ENCODE measurements around the gene AUTS2. TPM values are rescaled to one million over a fixed set of nuclear protein-coding genes. Genes with fewer than 3 reads are reported as not detected.

Gene AUTS2
- total and polyA plus RNA-seq, 10 donors: 6.1 to 54.8 (median 29.1) TPM

DNA sequence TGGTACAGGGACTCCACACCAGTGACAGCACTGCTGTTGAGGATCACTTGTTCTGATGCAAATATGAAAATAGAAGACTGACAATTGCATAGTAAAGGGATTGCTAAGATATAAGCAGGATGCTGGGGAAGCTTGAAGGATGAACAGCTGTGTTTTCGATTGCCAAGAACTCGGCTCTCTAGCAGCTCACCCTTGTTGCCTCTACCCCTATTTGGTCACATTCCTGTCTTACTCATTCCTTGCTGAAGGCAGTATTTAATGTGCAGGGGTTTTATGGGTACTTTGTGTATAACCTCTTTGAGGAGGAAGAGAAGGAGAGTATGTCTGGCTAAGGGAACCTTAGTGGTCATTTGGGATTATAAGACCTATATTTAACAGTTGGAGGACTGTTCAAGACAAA, 218.8 kb downstream of the AUTS2 start:
- Histone ChIP-seq H3K36me3 (no peaks in the 10 kb centered on the region), H3K9me3 (no peaks in the 10 kb centered on the region), H3K4me1 (peaks cover 0 to 7% (median 0%) of the 10 kb centered on the region in 6 donors), H3K27me3 (replicated peaks in 1 of 7) (no peaks in the 10 kb centered on the region), H3K4me3 (no peak overlapping the region), H3K27ac (no peak overlapping the region)
- no peak for TF ChIP-seq POLR2A (IDR thresholded peaks at IDR 0.05)
- no peak for TF ChIP-seq POLR2AphosphoS5 (IDR thresholded peaks at IDR 0.05)
- no peak for TF ChIP-seq CTCF (IDR thresholded peaks at IDR 0.05 in 8 of 11, conservative IDR thresholded peaks at IDR 0.05 in 3 of 11)
- 76 to 85% (median 80%) methylated on average over 2 of the region's 2 CpGs for WGBS, 5 donors
- intact Hi-C loops (cut with DNase I; ENCODE audit: low total_unique reads): no loop called here
- no peak for DNase-seq

DNA sequence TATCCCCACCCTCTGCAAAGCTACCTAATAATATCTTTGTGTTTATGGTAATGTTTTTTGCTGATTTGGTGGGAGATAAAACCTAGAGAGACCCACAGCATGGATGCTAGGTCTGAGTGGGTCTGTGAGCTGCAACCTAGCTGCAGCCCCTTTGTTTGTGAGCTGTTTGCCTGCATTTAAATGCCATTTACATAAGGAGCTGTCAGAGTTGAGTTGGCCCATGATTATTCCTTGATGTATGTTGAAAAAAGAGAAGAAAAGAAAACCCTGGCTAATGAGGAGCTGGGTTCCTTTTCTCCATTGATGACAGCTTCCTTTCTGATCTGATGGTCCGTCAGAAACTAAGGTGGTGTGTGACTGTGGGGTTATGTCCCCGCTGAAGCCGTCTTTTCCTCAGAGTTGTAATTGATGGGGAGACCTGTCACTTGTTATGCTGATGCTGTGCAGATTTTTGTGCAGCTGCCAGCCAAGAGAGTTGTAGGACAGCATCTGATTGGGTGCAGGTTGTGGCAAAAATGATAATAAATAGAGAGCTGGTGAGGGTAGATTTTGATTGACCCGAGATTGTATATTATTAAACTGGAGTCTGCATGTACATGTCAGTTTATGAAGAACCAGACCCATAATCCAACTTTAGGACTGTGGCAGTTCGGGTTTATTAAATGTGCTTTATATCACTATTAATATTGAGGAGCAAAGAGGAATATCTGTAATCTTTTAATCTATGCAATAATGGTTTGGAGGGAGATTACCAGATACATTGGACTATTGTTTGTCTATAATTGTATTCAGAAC, 219.8 kb downstream of the AUTS2 start:
- WGBS, 5 donors: 75 to 90% (median 78%) methylated on average over 5 of the region's 5 CpGs
- no peaks in the 10 kb centered on the region for H3K27me3 ChIP-seq (replicated peaks in 1 of 7)

GRCh38 chr7:69818636-69819332, 220.5 kb downstream of the AUTS2 start:
- peaks cover 0 to 14% (median 7%) of the 10 kb centered on the region in 6 donors for H3K4me1 ChIP-seq
- TF ChIP-seq POLR2AphosphoS5 (IDR thresholded peaks at IDR 0.05) (no peak), POLR2A (IDR thresholded peaks at IDR 0.05) (no peak), CTCF (IDR thresholded peaks at IDR 0.05 in 8 of 11, conservative IDR thresholded peaks at IDR 0.05 in 3 of 11) (no peak)
- no peak overlapping the region for H3K4me3 ChIP-seq
- intact Hi-C loops (cut with DNase I; ENCODE audit: low total_unique reads): no loop called here
- no peak overlapping the region for H3K27ac ChIP-seq
- no peaks in the 10 kb centered on the region for H3K27me3 ChIP-seq (replicated peaks in 1 of 7)
- no peaks in the 10 kb centered on the region for H3K36me3 ChIP-seq
- WGBS, 5 donors: 70 to 87% (median 78%) methylated on average over 7 of the region's 7 CpGs
- H3K9me3 ChIP-seq: no peaks in the 10 kb centered on the region
- DNase-seq: no peak

More for the DNA sequence above, 219.8 kb downstream of the AUTS2 start:
- no peak for DNase-seq
- TF ChIP-seq CTCF (IDR thresholded peaks at IDR 0.05 in 8 of 11, conservative IDR thresholded peaks at IDR 0.05 in 3 of 11): no peak
- TF ChIP-seq POLR2A (IDR thresholded peaks at IDR 0.05): no peak
- TF ChIP-seq POLR2AphosphoS5 (IDR thresholded peaks at IDR 0.05): no peak
- Histone ChIP-seq H3K9me3 (no peaks in the 10 kb centered on the region), H3K4me1 (peaks cover 0 to 7% (median 1%) of the 10 kb centered on the region in 6 donors), H3K36me3 (no peaks in the 10 kb centered on the region), H3K4me3 (no peak overlapping the region), H3K27ac (no peak overlapping the region)
- intact Hi-C loops (cut with DNase I; ENCODE audit: low total_unique reads): no loop called here

DNA sequence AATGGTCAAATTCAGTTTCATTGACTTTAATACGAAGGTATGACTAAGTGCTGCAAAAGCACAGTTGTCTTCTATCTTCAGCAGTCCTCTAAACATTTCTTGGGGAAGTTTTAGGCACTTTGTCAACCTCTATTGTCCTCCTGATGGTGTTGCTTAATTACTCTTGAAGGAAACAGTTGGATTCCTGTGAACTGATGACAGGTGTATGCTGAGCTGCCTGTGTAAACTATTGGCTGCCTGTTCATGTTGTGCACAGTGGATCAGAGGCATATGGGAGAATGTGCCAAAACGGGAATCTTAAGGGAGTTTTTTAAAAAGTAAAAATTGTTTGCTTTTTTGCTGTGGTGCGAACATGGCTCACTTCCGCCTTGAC, 221.0 kb downstream of the AUTS2 start:
- Histone ChIP-seq H3K27ac (no peak overlapping the region), H3K27me3 (replicated peaks in 1 of 7) (no peaks in the 10 kb centered on the region), H3K36me3 (no peaks in the 10 kb centered on the region), H3K4me1 (peaks cover 0 to 19% (median 9%) of the 10 kb centered on the region in 6 donors), H3K9me3 (no peaks in the 10 kb centered on the region), H3K4me3 (no peak overlapping the region)
- intact Hi-C loops (cut with DNase I; ENCODE audit: low total_unique reads): no loop called here
- no peak for TF ChIP-seq CTCF (IDR thresholded peaks at IDR 0.05 in 8 of 11, conservative IDR thresholded peaks at IDR 0.05 in 3 of 11)
- no peak for TF ChIP-seq POLR2A (IDR thresholded peaks at IDR 0.05)
- TF ChIP-seq POLR2AphosphoS5 (IDR thresholded peaks at IDR 0.05): no peak
- 85 to 90% (median 88%) methylated on average over 4 of the region's 4 CpGs for WGBS, 5 donors
- no peak for DNase-seq

Data from spleen (tissue), 11 donors.